T-cell (primary cell): ENCODE results near the gene GFY. TPM values are rescaled to one million over a fixed set of nuclear protein-coding genes. Genes with fewer than 3 reads are reported as not detected.

Source experiments
- ATAC-seq, 4 experiments: fragments of 200-7000 bp in 3 of 4; fragments of 150-1000 bp in 1 of 4; cut with Tn5 transposase; replicated peaks in 1 of 4; 1 replicate in 3 of 4; 2 replicates in 1 of 4; pipeline ENCODE4 v1.10.0; 2021; ENCODE audit warnings: moderate library complexity in 3 of 4, mild to moderate bottlenecking in 2 of 4, moderate number of reproducible peaks in 1 of 4
- CTCF ChIA-PET, 2 donors: fragments of 300-600 bp; sonication (Branson Sonifier 250); formaldehyde crosslinking; loops; one replicate each; lab custom pipeline; 2022; ENCODE audit warnings: antibody characterized with exemption in 2 of 2; lab: Charles Lee
- POLR2A ChIA-PET, 2 donors: fragments of 300-600 bp; sonication (Branson Sonifier 250); formaldehyde crosslinking; loops; one replicate each; lab custom pipeline; 2022; ENCODE audit warnings: antibody characterized with exemption in 2 of 2; lab: Charles Lee
- DNase-seq, 35 experiments: peaks; one replicate each; pipeline versions ENCODE4 v3.0.0 to v3.0.0-alpha.2; 2013 to 2023
- H3K27ac ChIP-seq: one replicate; pipeline ENCODE4 v1.5.1; 2013; ENCODE audit warnings: low read length
- H3K27me3 ChIP-seq, 2 experiments: replicated peaks in 1 of 2; 1 replicate in 1 of 2; 2 replicates in 1 of 2; pipeline versions ENCODE4 v1.6.1 to v1.7.0; 2013; ENCODE audit warnings: low read length in 1 of 2, mixed read lengths in 1 of 2; ENCODE audit not compliant: control insufficient read depth in 2 of 2, insufficient read depth in 2 of 2; ENCODE audit errors: extremely low read depth in 1 of 2
- H3K36me3 ChIP-seq, 2 donors: 1 replicate in 1 of 2; 2 replicates in 1 of 2; pipeline versions ENCODE4 v1.6.1 to v1.7.0; 2013; ENCODE audit warnings: low read length in 1 of 2; ENCODE audit not compliant: control insufficient read depth in 2 of 2, insufficient read depth in 1 of 2; ENCODE audit errors: extremely low read depth in 1 of 2
- H3K4me1 ChIP-seq, 2 experiments: 1 replicate in 1 of 2; 2 replicates in 1 of 2; pipeline versions ENCODE4 v1.6.1 to v1.7.0; 2013; ENCODE audit warnings: low read length in 2 of 2, mixed read lengths in 1 of 2; ENCODE audit not compliant: insufficient read depth in 2 of 2, control insufficient read depth in 1 of 2; ENCODE audit errors: extremely low read depth in 1 of 2
- H3K4me3 ChIP-seq, 2 donors: 1 replicate in 1 of 2; 2 replicates in 1 of 2; pipeline versions ENCODE4 v1.5.1 to v1.7.0; 2013; ENCODE audit warnings: mild to moderate bottlenecking in 2 of 2, low read length in 1 of 2, moderate library complexity in 1 of 2; ENCODE audit not compliant: control insufficient read depth in 1 of 2; ENCODE audit errors: extremely low read depth in 1 of 2
- H3K9me3 ChIP-seq: 2 replicates; pipeline ENCODE4 v1.7.0; 2013
- H3K27ac Mint-ChIP-seq, 2 donors: one replicate each; pipeline ENCODE4 v1.8.0; 2020 to 2021; ENCODE audit warnings: mild to moderate bottlenecking in 2 of 2, mixed read lengths in 2 of 2
- H3K27me3 Mint-ChIP-seq, 2 donors: one replicate each; pipeline ENCODE4 v1.8.0; 2021 to 2022; ENCODE audit warnings: mixed read lengths in 2 of 2
- H3K36me3 Mint-ChIP-seq: one replicate; pipeline ENCODE4 v1.8.0; 2021; ENCODE audit warnings: mixed read lengths
- H3K4me1 Mint-ChIP-seq, 3 donors: one replicate each; pipeline ENCODE4 v1.8.0; 2020 to 2022; ENCODE audit warnings: mixed read lengths in 3 of 3, mild to moderate bottlenecking in 1 of 3
- H3K4me3 Mint-ChIP-seq, 3 donors: one replicate each; pipeline ENCODE4 v1.8.0; 2020 to 2022; ENCODE audit warnings: mild to moderate bottlenecking in 3 of 3, mixed read lengths in 3 of 3, moderate library complexity in 3 of 3
- H3K9me3 Mint-ChIP-seq, 3 donors: one replicate each; pipeline ENCODE4 v1.8.0; 2020 to 2022; ENCODE audit warnings: mixed read lengths in 3 of 3
- WGBS: methylation state at CpG from one replicate; pipeline ENCODE4 v1.1.5; 2013; ENCODE audit warnings: missing lambda C conversion rate; ENCODE audit not compliant: insufficient coverage; 5-methylcytosine and 5-hydroxymethylcytosine counted together
- total RNA-seq, 35 experiments: library from RNA in 6 of 35; stranded (reverse) in 6 of 35; fragments of 120-200 nt in 1 of 35; gene quantifications; one replicate each; pipeline versions ENCODE4 v1.2.1 to v1.2.4 and lab custom pipeline; 2013 to 2026

The GFY gene
- total RNA-seq, 5 donors from 2014 or later (not counting 1 experiment from before 2014, with no cell fraction given), result 0.16 TPM; not detected in 4

DNA sequence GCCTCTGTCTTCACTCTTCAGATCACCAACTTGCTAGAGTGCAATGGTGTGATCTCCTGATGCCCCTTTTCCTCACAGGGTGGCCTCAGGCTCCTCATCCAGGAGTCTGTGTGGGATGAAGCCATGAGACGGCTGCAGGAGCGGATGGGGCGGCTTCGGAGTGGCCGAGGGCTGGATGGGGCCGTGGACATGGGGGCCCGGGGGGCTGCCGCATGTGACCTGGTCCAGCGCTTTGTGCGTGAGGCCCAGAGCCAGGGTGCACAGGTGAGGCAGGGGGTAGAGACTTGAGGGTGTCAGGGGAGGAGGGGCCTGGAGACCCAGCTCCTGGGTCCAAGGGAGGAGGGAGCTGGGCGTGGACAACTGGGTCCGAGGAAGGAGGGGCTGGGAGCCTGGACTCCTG, 37.3 kb downstream of the GFY start:
- no peak overlapping the region for H3K4me3 Mint-ChIP-seq
- WGBS, result 95% methylated on average over 10 of the region's 12 CpGs
- Histone ChIP-seq H3K4me3 (no peak overlapping the region), H3K9me3 (no peaks in the 10 kb centered on the region), H3K27ac (no peak overlapping the region), H3K36me3 (peaks cover 16 to 59% of the 10 kb centered on the region in 2 donors), H3K4me1 (peaks cover 0 to 50% of the 10 kb centered on the region in 2 experiments), H3K27me3 (no peaks in the 10 kb centered on the region)
- ChIA-PET CTCF (no interaction called here), POLR2A (no interaction called here)
- H3K27ac Mint-ChIP-seq, result peak overlapping the region in 1 of 2 donors; percentile 82
- DNase-seq, result no peak
- no peaks in the 10 kb centered on the region for H3K9me3 Mint-ChIP-seq
- H3K4me1 Mint-ChIP-seq, result peaks cover 0 to 11% (median 4%) of the 10 kb centered on the region in 3 donors
- no peaks in the 10 kb centered on the region for H3K36me3 Mint-ChIP-seq
- H3K27me3 Mint-ChIP-seq, result no peaks in the 10 kb centered on the region
- no peak for ATAC-seq

DNA sequence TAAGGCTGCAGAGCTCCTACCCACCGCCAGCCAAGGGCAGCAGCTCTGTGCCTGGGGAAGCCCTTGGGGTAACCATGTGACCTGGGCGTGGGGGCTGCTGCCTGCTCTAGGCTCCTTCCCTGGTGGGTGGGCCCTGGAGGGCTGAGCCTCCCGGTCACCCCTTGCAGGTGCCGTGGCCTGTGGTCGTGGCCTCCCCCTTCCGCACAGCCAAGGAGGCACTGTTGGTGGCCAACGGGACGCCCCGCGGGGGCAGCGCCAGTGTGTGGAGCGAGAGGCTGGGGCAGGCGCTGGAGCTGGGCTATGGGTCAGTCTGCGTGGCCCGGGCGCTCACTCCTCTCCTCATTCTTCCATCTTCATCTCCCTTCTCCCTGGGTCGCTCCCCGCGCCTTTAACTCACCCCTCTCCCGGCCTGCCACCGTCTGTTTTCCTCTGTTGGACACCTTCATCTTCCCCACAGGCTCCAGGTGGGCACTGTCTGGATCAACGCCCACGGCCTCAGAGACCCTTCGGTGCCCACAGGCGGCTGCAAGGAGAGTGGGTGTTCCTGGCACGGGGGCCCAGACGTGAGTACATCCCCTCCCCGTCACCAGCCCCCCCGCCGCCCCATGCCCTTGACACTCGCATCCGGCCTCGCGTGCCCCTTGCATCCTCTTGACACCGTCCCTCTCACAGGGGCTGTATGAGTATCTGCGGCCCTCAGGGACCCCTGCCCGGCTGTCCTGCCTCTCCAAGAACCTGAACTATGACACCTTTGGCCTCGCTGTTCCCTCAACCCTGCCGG, 39.0 kb downstream of the GFY start:
- H3K4me3 Mint-ChIP-seq, result no peak overlapping the region
- no peak for DNase-seq
- ChIA-PET POLR2A (no interaction called here), CTCF (no interaction called here)
- Histone ChIP-seq H3K4me1 (peaks cover 12 to 51% of the 10 kb centered on the region in 2 experiments), H3K4me3 (no peak overlapping the region), H3K27me3 (no peaks in the 10 kb centered on the region), H3K27ac (no peak overlapping the region), H3K36me3 (peaks cover 15 to 48% of the 10 kb centered on the region in 2 donors), H3K9me3 (no peaks in the 10 kb centered on the region)
- peaks cover 9 to 19% (median 11%) of the 10 kb centered on the region in 3 donors for H3K4me1 Mint-ChIP-seq
- 97% methylated on average over 36 of the region's 39 CpGs for WGBS
- no peaks in the 10 kb centered on the region for H3K27me3 Mint-ChIP-seq
- H3K9me3 Mint-ChIP-seq, result no peaks in the 10 kb centered on the region
- H3K36me3 Mint-ChIP-seq, result peaks cover 4% of the 10 kb centered on the region
- H3K27ac Mint-ChIP-seq, result peak overlapping the region; percentile 19 to 44
- ATAC-seq, result no peak

DNA sequence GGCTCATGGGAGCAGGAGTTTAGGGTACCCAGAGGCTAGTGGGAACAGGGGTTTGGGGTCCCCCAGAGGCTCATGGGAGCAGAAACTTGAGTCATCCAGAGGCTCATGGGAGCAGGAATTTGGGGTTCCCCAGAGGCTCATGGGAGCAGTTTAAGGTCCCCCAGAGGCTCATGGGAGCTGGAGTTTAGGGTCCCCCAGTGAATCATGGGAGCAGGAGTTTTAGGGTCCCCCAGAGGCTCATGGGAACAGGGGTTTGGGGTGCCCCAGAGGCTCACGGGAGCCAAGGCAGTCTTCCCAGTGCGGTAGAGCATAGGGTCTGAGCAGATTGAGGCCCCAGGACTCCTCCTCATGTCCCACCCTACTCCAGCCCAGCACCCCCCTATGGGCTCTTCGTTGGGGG, 40.2 kb downstream of the GFY start:
- ChIA-PET CTCF (interaction anchor here (0.5 to 0.7 kb wide), 2 partner anchors 8 to 11 kb away, joined by 3 to 8 read pairs; no protein-coding TSS in a partner anchor), POLR2A (interaction anchor here in 1 of 2 donors (0.7 kb wide), 1 partner anchor 8 kb away, joined by 5 read pairs; no protein-coding TSS in a partner anchor)
- no peak overlapping the region for H3K4me3 Mint-ChIP-seq
- no peaks in the 10 kb centered on the region for H3K9me3 ChIP-seq
- H3K27ac ChIP-seq, result peak overlapping the region; percentile 55
- DNase-seq, result no peak
- 100% methylated on average over 2 of the region's 3 CpGs for WGBS
- H3K4me1 Mint-ChIP-seq, result peaks cover 18 to 30% (median 20%) of the 10 kb centered on the region in 3 donors
- H3K4me1 ChIP-seq, result peaks cover 20 to 60% of the 10 kb centered on the region in 2 experiments
- no peak for ATAC-seq
- H3K27me3 Mint-ChIP-seq, result no peaks in the 10 kb centered on the region
- no peaks in the 10 kb centered on the region for H3K9me3 Mint-ChIP-seq
- peaks cover 4 to 38% of the 10 kb centered on the region in 2 donors for H3K36me3 ChIP-seq
- no peak overlapping the region for H3K4me3 ChIP-seq
- peaks cover 4% of the 10 kb centered on the region for H3K36me3 Mint-ChIP-seq
- H3K27me3 ChIP-seq, result no peaks in the 10 kb centered on the region
- peak overlapping the region; percentile 61 to 75 for H3K27ac Mint-ChIP-seq

DNA sequence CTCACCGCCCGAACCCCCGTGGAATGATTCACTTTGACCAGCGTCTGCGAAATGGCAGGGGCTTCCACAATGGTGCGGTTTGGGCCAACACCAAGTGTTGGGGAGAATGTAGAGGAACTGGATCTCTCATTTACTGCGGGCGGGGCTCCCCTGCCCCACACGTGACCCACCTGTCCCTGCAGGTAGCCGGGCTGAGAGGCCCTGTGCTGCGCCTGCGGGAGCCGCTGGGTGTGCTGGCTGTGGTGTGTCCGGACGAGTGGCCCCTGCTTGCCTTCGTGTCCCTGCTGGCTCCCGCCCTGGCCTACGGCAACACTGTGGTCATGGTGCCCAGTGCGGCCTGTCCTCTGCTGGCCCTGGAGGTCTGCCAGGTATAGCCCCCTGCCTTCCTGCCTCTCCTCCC, 43.0 kb downstream of the GFY start:
- Mint-ChIP-seq H3K4me3 (peak overlapping the region in 2 of 3 donors; percentile 17 to 84), H3K36me3 (peaks cover 4% of the 10 kb centered on the region)
- WGBS, result 94% methylated on average over 13 of the region's 19 CpGs

DNA sequence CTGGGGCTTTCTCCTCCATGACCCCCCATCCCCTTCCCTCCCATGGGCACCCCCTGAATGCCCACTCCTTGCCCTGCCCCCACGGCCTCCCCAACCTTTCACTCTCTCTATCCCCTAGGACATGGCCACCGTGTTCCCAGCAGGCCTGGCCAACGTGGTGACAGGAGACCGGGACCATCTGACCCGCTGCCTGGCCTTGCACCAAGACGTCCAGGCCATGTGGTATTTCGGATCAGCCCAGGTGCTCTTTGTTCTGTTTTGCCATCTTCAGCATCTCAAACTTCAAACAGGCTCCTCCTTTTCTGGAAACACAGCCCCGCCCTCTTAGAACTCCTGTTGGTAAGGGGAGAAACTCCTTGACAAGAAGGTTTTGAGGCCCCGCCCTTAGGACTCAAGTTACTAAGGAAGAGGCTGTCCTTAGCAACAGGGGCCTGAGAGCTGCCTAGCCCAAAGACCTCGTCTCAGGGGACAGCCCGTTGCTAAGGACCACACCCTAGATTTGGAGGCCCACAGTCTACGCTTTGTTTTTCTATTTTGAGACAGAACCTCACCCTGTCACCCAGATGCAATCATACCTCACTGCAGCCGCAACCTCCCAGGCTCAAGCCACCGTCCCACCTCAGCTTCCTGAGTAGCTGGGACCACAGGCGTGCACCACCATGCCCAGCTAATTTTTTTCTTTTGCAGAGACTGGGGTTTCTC, 43.7 kb downstream of the GFY start:
- Mint-ChIP-seq H3K36me3 (peaks cover 4% of the 10 kb centered on the region), H3K27ac (peak overlapping the region; percentile 100), H3K4me1 (peaks cover 41 to 59% (median 46%) of the 10 kb centered on the region in 3 donors), H3K4me3 (peak overlapping the region; percentile 75 to 84 (median 76)), H3K27me3 (no peaks in the 10 kb centered on the region), H3K9me3 (no peaks in the 10 kb centered on the region)
- ChIA-PET POLR2A (interaction anchor here (0.6 to 2.4 kb wide), 5 partner anchors 15 to 92 kb away, joined by 3 to 11 read pairs (median 4); partner anchors contain the start of gene ALDH16A1 (in 2 of the 2)), CTCF (interaction anchor here in 1 of 2 donors (0.6 to 1.3 kb wide), 5 partner anchors 16 to 121 kb away, joined by 3 to 6 read pairs (median 4); partner anchors contain the start of genes ALDH16A1 and PIH1D1)
- Histone ChIP-seq H3K27me3 (no peaks in the 10 kb centered on the region), H3K36me3 (peaks cover 0 to 28% of the 10 kb centered on the region in 2 donors), H3K4me3 (peak overlapping the region; percentile 13 to 25), H3K27ac (peak overlapping the region; percentile 98), H3K9me3 (no peaks in the 10 kb centered on the region), H3K4me1 (peaks cover 41 to 86% of the 10 kb centered on the region in 2 experiments)
- DNase-seq (peak; percentile 66 to 96 (median 88)), ATAC-seq (peak; percentile 80 to 83 (median 81))
- 30% methylated on average over 13 of the region's 15 CpGs for WGBS

More for the DNA sequence above, 43.0 kb downstream of the GFY start:
- Mint-ChIP-seq H3K9me3 (no peaks in the 10 kb centered on the region), H3K27me3 (no peaks in the 10 kb centered on the region), H3K27ac (peak overlapping the region; percentile 100), H3K4me1 (peaks cover 37 to 52% (median 39%) of the 10 kb centered on the region in 3 donors)
- ChIA-PET POLR2A (no interaction called here), CTCF (no interaction called here)
- peaks cover 0 to 31% of the 10 kb centered on the region in 2 donors for H3K36me3 ChIP-seq
- H3K9me3 ChIP-seq, result no peaks in the 10 kb centered on the region
- no peaks in the 10 kb centered on the region for H3K27me3 ChIP-seq
- no peak overlapping the region for H3K4me3 ChIP-seq
- ATAC-seq (no peak), DNase-seq (no peak)
- H3K4me1 ChIP-seq, result peaks cover 36 to 79% of the 10 kb centered on the region in 2 experiments
- peak overlapping the region; percentile 98 for H3K27ac ChIP-seq
